Measurements from ENCODE around the gene UBE2I. TPM values are rescaled to one million over a fixed set of nuclear protein-coding genes. Genes with fewer than 3 reads are reported as not detected.

Gene UBE2I
- total RNA-seq, 1 experiment from 2014 or later: 229 TPM

GRCh38 chr16:1319041-1319440, 9.6 kb downstream of the UBE2I start:
- Mint-ChIP-seq H3K27ac (peak overlapping the region; percentile 68), H3K4me1 (no peaks in the 10 kb centered on the region), H3K4me3 (no peak overlapping the region), H3K36me3 (peaks cover 69% of the 10 kb centered on the region), H3K27me3 (ENCODE audit: low read depth) (no peaks in the 10 kb centered on the region), H3K9me3 (no peaks in the 10 kb centered on the region)
- DNase-seq (ENCODE audit: low spot score) (no peak), ATAC-seq (no peak)
- TF ChIP-seq NFE2L1 (CRISPR knock-in tag; IDR thresholded peaks at IDR 0.05) (no peak), NFATC4 (CRISPR knock-in tag; IDR thresholded peaks at IDR 0.05) (no peak), FOXP1 (CRISPR knock-in tag; IDR thresholded peaks at IDR 0.05; ENCODE audit: borderline replicate concordance) (0 out of 2 replicates have a peak, but pooled peaks have one; percentile 30)
- ChIA-PET POLR2A (no interaction called here), CTCF (no interaction called here)

- H3K4me1 Mint-ChIP-seq: 0 out of 2 replicates have a peak, but pooled peaks cover 3% of the 10 kb centered on the region
- no peak for DNase-seq (ENCODE audit: low spot score)
- no peaks in the 10 kb centered on the region for H3K27me3 Mint-ChIP-seq (ENCODE audit: low read depth)
- ChIA-PET CTCF (no interaction called here), POLR2A (no interaction called here)
- no peaks in the 10 kb centered on the region for H3K9me3 Mint-ChIP-seq
- no peak overlapping the region for H3K27ac Mint-ChIP-seq
- no peak overlapping the region for H3K4me3 Mint-ChIP-seq
- peaks cover 68% of the 10 kb centered on the region for H3K36me3 Mint-ChIP-seq
- ATAC-seq: no peak
- TF ChIP-seq SMAD3 (CRISPR knock-in tag; IDR thresholded peaks at IDR 0.05; ENCODE audit: borderline replicate concordance) (no peak), ZNF423 (CRISPR knock-in tag; IDR thresholded peaks at IDR 0.05) (no peak), SOX15 (CRISPR knock-in tag; IDR thresholded peaks at IDR 0.05) (no peak), NFE2L1 (CRISPR knock-in tag; IDR thresholded peaks at IDR 0.05) (no peak), ZNF138 (CRISPR knock-in tag; conservative IDR thresholded peaks at IDR 0.05) (no peak), TEAD1 (CRISPR knock-in tag; IDR thresholded peaks at IDR 0.05) (no peak), GABPB1 (CRISPR knock-in tag; IDR thresholded peaks at IDR 0.05) (no peak), ATF1 (CRISPR knock-in tag; IDR thresholded peaks at IDR 0.05) (no peak), PRDM15 (CRISPR knock-in tag; IDR thresholded peaks at IDR 0.05) (no peak), FOXP4 (CRISPR knock-in tag; IDR thresholded peaks at IDR 0.05) (no peak), MLX (CRISPR knock-in tag; IDR thresholded peaks at IDR 0.05) (no peak), CREM (CRISPR knock-in tag; IDR thresholded peaks at IDR 0.05) (no peak), IRF2 (CRISPR knock-in tag; IDR thresholded peaks at IDR 0.05; ENCODE audit: borderline replicate concordance, low read depth) (no peak), JAZF1 (CRISPR knock-in tag; IDR thresholded peaks at IDR 0.05) (no peak), AFF4 (CRISPR knock-in tag; IDR thresholded peaks at IDR 0.05; ENCODE audit: borderline replicate concordance) (no peak), ETV6 (CRISPR knock-in tag; IDR thresholded peaks at IDR 0.05) (no peak), ZNF263 (CRISPR knock-in tag; IDR thresholded peaks at IDR 0.05; ENCODE audit: low read depth) (no peak), NR3C1 (CRISPR knock-in tag; conservative IDR thresholded peaks at IDR 0.05; ENCODE audit: low read depth) (no peak)
Measured at GRCh38 chr16:1320097-1320496, 10.7 kb downstream of the UBE2I start.

All from WTC11 (cell line).